HEK293 (cell line): ENCODE measurements around the gene ARHGAP15.

Source experiments
- KLF10 ChIP-seq: fragments of 450-650 bp; IDR thresholded peaks from 2 replicates; pipeline ENCODE4 v1.5.1; 2018; ENCODE audit warnings: missing biosample characterization, mild to moderate bottlenecking, missing genetic modification characterization
- ZBTB44 ChIP-seq: fragments of 450-650 bp; IDR thresholded peaks from 2 replicates; pipeline ENCODE4 v1.5.1; 2018; ENCODE audit warnings: missing biosample characterization, mild to moderate bottlenecking, missing genetic modification characterization
- ZFP37 ChIP-seq: fragments of 450-650 bp; formaldehyde crosslinking; IDR thresholded peaks from 2 replicates; pipeline ENCODE4 v1.5.1; 2016; ENCODE audit warnings: missing biosample characterization, missing genetic modification characterization
- ZNF214 ChIP-seq: fragments of 450-650 bp; formaldehyde crosslinking; IDR thresholded peaks from 2 replicates; pipeline ENCODE4 v1.5.1; 2017; ENCODE audit warnings: missing biosample characterization, mild to moderate bottlenecking, missing genetic modification characterization, borderline replicate concordance
- ZNF274 ChIP-seq, 2 experiments: fragments of 200-500 bp in 1 of 2; fragments of 450-650 bp in 1 of 2; sonication (Bioruptor generic) in 1 of 2; formaldehyde crosslinking in 1 of 2; IDR thresholded peaks; 2 replicates each; pipeline versions ENCODE4 v1.5.1 to v1.6.1; 2014 to 2016; ENCODE audit warnings: borderline replicate concordance in 1 of 2, inconsistent platforms in 1 of 2, low read length in 1 of 2, missing biosample characterization in 1 of 2, missing genetic modification characterization in 1 of 2
- ZNF792 ChIP-seq: fragments of 450-650 bp; formaldehyde crosslinking; IDR thresholded peaks from 2 replicates; pipeline ENCODE4 v1.5.1; 2016; ENCODE audit warnings: missing biosample characterization, missing genetic modification characterization
- ZSCAN30 ChIP-seq: fragments of 450-650 bp; IDR thresholded peaks from 2 replicates; pipeline ENCODE4 v1.5.1; 2018; ENCODE audit warnings: missing biosample characterization, mild to moderate bottlenecking, missing genetic modification characterization, moderate library complexity
- ZSCAN5A ChIP-seq: fragments of 450-650 bp; formaldehyde crosslinking; IDR thresholded peaks from 2 replicates; pipeline ENCODE4 v1.5.1; 2016; ENCODE audit warnings: missing biosample characterization, missing genetic modification characterization
- TF ChIP-seq, protein P1 (sequence below): fragments of 450-650 bp; formaldehyde crosslinking; IDR thresholded peaks from 2 replicates; pipeline ENCODE4 v1.5.1; 2016; ENCODE audit warnings: missing biosample characterization, missing genetic modification characterization

DNA sequence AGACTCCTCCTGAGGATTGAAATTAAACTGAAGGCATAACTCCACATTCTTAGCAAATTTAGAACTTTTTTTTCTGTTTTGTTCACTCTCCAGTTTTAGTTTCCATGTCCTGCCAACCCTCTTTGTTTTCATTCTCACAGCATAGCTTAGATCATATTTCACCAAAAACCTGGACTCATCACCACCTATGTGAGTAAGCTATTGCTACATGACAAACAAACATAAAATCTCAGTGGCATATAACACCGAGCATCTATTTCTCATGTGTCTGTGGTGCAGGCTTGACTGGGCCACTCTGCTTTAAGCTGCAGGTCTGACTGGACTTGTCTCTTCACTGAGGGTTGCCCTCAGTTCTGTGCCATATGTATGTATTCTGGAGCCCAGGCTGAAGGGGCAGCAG, 385.2 kb downstream of the ARHGAP15 start:
- TF ChIP-seq, protein P1, sequence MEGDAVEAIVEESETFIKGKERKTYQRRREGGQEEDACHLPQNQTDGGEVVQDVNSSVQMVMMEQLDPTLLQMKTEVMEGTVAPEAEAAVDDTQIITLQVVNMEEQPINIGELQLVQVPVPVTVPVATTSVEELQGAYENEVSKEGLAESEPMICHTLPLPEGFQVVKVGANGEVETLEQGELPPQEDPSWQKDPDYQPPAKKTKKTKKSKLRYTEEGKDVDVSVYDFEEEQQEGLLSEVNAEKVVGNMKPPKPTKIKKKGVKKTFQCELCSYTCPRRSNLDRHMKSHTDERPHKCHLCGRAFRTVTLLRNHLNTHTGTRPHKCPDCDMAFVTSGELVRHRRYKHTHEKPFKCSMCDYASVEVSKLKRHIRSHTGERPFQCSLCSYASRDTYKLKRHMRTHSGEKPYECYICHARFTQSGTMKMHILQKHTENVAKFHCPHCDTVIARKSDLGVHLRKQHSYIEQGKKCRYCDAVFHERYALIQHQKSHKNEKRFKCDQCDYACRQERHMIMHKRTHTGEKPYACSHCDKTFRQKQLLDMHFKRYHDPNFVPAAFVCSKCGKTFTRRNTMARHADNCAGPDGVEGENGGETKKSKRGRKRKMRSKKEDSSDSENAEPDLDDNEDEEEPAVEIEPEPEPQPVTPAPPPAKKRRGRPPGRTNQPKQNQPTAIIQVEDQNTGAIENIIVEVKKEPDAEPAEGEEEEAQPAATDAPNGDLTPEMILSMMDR (tag by site-specific recombination) = no peak
- TF ChIP-seq KLF10 = no peak
- TF ChIP-seq ZNF274 (IDR thresholded peaks at IDR 0.05; ENCODE audit: low read length) = no peak
- TF ChIP-seq ZNF274 (tag by site-specific recombination; IDR thresholded peaks at IDR 0.05; ENCODE audit: borderline replicate concordance) = no peak
- no peak for TF ChIP-seq ZFP37 (tag by site-specific recombination)
- TF ChIP-seq ZBTB44 (tag by site-specific recombination) = no peak
- no peak for TF ChIP-seq ZNF792
- TF ChIP-seq ZSCAN5A (tag by site-specific recombination) = no peak
- no peak for TF ChIP-seq ZNF214
- TF ChIP-seq ZSCAN30 = no peak
